HAP-1 (cell line): ENCODE results near the gene PLD4.
A peak's percentile ranks its signal among the peaks of the same experiment; 100 is the strongest.

Source experiments
- DNase-seq, 2 experiments: peaks; one replicate each; pipeline ENCODE4 v3.0.0-alpha.2; 2016 to 2020; ENCODE audit warnings: low spot score in 2 of 2
- H3K27me3 ChIP-seq: fragments of 250-450 bp; sonication (Bioruptor Pico); 2 replicates; pipeline ENCODE4 v1.5.1; 2020; ENCODE audit warnings: low read depth, mild to moderate bottlenecking, moderate library complexity
- H3K36me3 ChIP-seq: fragments of 250-450 bp; sonication (Bioruptor Pico); replicated peaks from 2 replicates; pipeline ENCODE4 v1.5.1; 2020; ENCODE audit warnings: mild to moderate bottlenecking
- H3K4me1 ChIP-seq: fragments of 250-450 bp; sonication (Bioruptor Pico); 2 replicates; pipeline ENCODE4 v1.5.1; 2020; ENCODE audit warnings: mild to moderate bottlenecking
- H3K4me3 ChIP-seq: fragments of 250-450 bp; sonication (Bioruptor Pico); 2 replicates; pipeline ENCODE4 v1.5.1; 2020; ENCODE audit warnings: mild to moderate bottlenecking, moderate library complexity
- H3K9me3 ChIP-seq: fragments of 250-450 bp; sonication (Bioruptor Pico); 2 replicates; pipeline ENCODE4 v1.5.1; 2020; ENCODE audit warnings: mild to moderate bottlenecking, moderate library complexity
- in situ Hi-C: fragments of 300-500 bp; cut with MboI; formaldehyde crosslinking; loops from 3 replicates; pipeline ENCODE4 v1.14.3; 2020; ENCODE audit warnings: low sequenced_read_pairs, inconsistent platforms, mixed read lengths

Gene PLD4

GRCh38 chr14:104932676-104933631 is 8.3 kb downstream of the PLD4 start:
- in situ Hi-C loops, result no loop called here
- H3K4me3 ChIP-seq, result peak overlapping the region; percentile 43

GRCh38 chr14:104933746-104934733 is 9.4 kb downstream of the PLD4 start:
- H3K9me3 ChIP-seq, result no peaks in the 10 kb centered on the region
- H3K4me3 ChIP-seq, result no peak overlapping the region
- peaks cover 3% of the 10 kb centered on the region; the same call in 1 of the 2 replicates for H3K4me1 ChIP-seq
- no peaks in the 10 kb centered on the region for H3K36me3 ChIP-seq
- in situ Hi-C loops, result no loop called here
- H3K27me3 ChIP-seq, result peaks cover 26% of the 10 kb centered on the region
- peak in 1 of 2 experiments; percentile 35 for DNase-seq

More at GRCh38 chr14:104932676-104933631, 8.3 kb downstream of the PLD4 start:
- peaks cover 3% of the 10 kb centered on the region; the same call in 1 of the 2 replicates for H3K4me1 ChIP-seq
- no peaks in the 10 kb centered on the region for H3K9me3 ChIP-seq
- H3K27me3 ChIP-seq, result peaks cover 17% of the 10 kb centered on the region
- H3K36me3 ChIP-seq, result no peaks in the 10 kb centered on the region
- DNase-seq, result peak; percentile 80 to 93

- Histone ChIP-seq H3K4me1 (peaks cover 3% of the 10 kb centered on the region; the same call in 1 of the 2 replicates), H3K36me3 (no peaks in the 10 kb centered on the region), H3K4me3 (no peak overlapping the region), H3K9me3 (no peaks in the 10 kb centered on the region), H3K27me3 (peaks cover 37% of the 10 kb centered on the region)
- in situ Hi-C loops, result no loop called here
- no peak for DNase-seq
These were observed 10.5 kb downstream of the PLD4 start for GRCh38 chr14:104935026-104935650.

GRCh38 chr14:104935955-104936354 is 11.3 kb downstream of the PLD4 start:
- Histone ChIP-seq H3K27me3 (peaks cover 45% of the 10 kb centered on the region), H3K36me3 (no peaks in the 10 kb centered on the region), H3K4me1 (peaks cover 3% of the 10 kb centered on the region; the same call in 1 of the 2 replicates), H3K4me3 (no peak overlapping the region), H3K9me3 (no peaks in the 10 kb centered on the region)
- DNase-seq, result no peak
- in situ Hi-C loops, result no loop called here

- H3K4me3 ChIP-seq, result no peak overlapping the region
- in situ Hi-C loops, result no loop called here
- H3K36me3 ChIP-seq, result no peaks in the 10 kb centered on the region
- H3K4me1 ChIP-seq, result peaks cover 3% of the 10 kb centered on the region; the same call in 1 of the 2 replicates
- DNase-seq, result no peak
- H3K9me3 ChIP-seq, result no peaks in the 10 kb centered on the region
- peaks cover 46% of the 10 kb centered on the region for H3K27me3 ChIP-seq
These were observed 11.9 kb downstream of the PLD4 start for GRCh38 chr14:104936361-104937155.

GRCh38 chr14:104937161-104937560 is 12.5 kb downstream of the PLD4 start:
- Histone ChIP-seq H3K4me3 (no peak overlapping the region), H3K36me3 (no peaks in the 10 kb centered on the region), H3K27me3 (peaks cover 46% of the 10 kb centered on the region), H3K4me1 (peaks cover 3% of the 10 kb centered on the region; the same call in 1 of the 2 replicates), H3K9me3 (no peaks in the 10 kb centered on the region)
- in situ Hi-C loops, result no loop called here
- DNase-seq, result no peak

GRCh38 chr14:104937694-104938365 is 13.2 kb downstream of the PLD4 start:
- peaks cover 46% of the 10 kb centered on the region for H3K27me3 ChIP-seq
- in situ Hi-C loops, result no loop called here

GRCh38 chr14:104938436-104938835 is 13.8 kb downstream of the PLD4 start:
- Histone ChIP-seq H3K9me3 (no peaks in the 10 kb centered on the region), H3K36me3 (no peaks in the 10 kb centered on the region), H3K4me3 (no peak overlapping the region), H3K4me1 (no peaks in the 10 kb centered on the region), H3K27me3 (peaks cover 46% of the 10 kb centered on the region)
- no peak for DNase-seq
- in situ Hi-C loops, result no loop called here

More at GRCh38 chr14:104937694-104938365, 13.2 kb downstream of the PLD4 start:
- Histone ChIP-seq H3K4me3 (no peak overlapping the region), H3K4me1 (peaks cover 2% of the 10 kb centered on the region; the same call in 1 of the 2 replicates), H3K9me3 (no peaks in the 10 kb centered on the region), H3K36me3 (no peaks in the 10 kb centered on the region)
- DNase-seq, result no peak

GRCh38 chr14:104938960-104939359 is 14.3 kb downstream of the PLD4 start:
- no peaks in the 10 kb centered on the region for H3K9me3 ChIP-seq
- no peaks in the 10 kb centered on the region for H3K4me1 ChIP-seq
- H3K27me3 ChIP-seq, result peaks cover 46% of the 10 kb centered on the region
- no peaks in the 10 kb centered on the region for H3K36me3 ChIP-seq
- in situ Hi-C loops, result no loop called here
- DNase-seq, result no peak
- H3K4me3 ChIP-seq, result no peak overlapping the region

- H3K36me3 ChIP-seq, result no peaks in the 10 kb centered on the region
- no peaks in the 10 kb centered on the region for H3K9me3 ChIP-seq
- no peak overlapping the region for H3K4me3 ChIP-seq
- H3K4me1 ChIP-seq, result no peaks in the 10 kb centered on the region
- no peak for DNase-seq
- peaks cover 40% of the 10 kb centered on the region for H3K27me3 ChIP-seq
- in situ Hi-C loops, result no loop called here
These were observed 15.2 kb downstream of the PLD4 start for GRCh38 chr14:104939666-104940410.

- no peak for DNase-seq
- in situ Hi-C loops, result no loop called here
- H3K4me1 ChIP-seq, result no peaks in the 10 kb centered on the region
- no peak overlapping the region for H3K4me3 ChIP-seq
- no peaks in the 10 kb centered on the region for H3K9me3 ChIP-seq
- H3K27me3 ChIP-seq, result peaks cover 39% of the 10 kb centered on the region
- H3K36me3 ChIP-seq, result no peaks in the 10 kb centered on the region
These were observed 16.0 kb downstream of the PLD4 start for GRCh38 chr14:104940526-104941150.
